K562 (cell line): ENCODE measurements around the gene SLC9A7. TPM values are rescaled to one million over a fixed set of nuclear protein-coding genes. Genes with fewer than 3 reads are reported as not detected.

Source experiments
- KLF6 ChIP-seq: fragments of 250-450 bp; sonication (Bioruptor Pico); IDR thresholded peaks from 2 replicates; pipeline ENCODE4 v1.4.0; 2020; ENCODE audit warnings: mild to moderate bottlenecking, moderate library complexity, borderline replicate concordance
- ZBTB7A ChIP-seq: IDR thresholded peaks from 2 replicates; pipeline ENCODE4 v1.6.1; 2011; ENCODE audit warnings: low read depth, mild to moderate bottlenecking, low read length, moderate library complexity, borderline replicate concordance; ENCODE audit not compliant: control insufficient read depth
- polyA plus RNA-seq, 8 experiments: library from polyadenylated mRNA; depleted of rRNA in 4 of 8; stranded (reverse) in 5 of 8; unstranded in 3 of 8; fragments of >200 nt; fragmentation: Nextera tagmentation in 2 of 8; fragmentation: Illumina TruSeq in 1 of 8; extraction: Ambion mirVana in 2 of 8; extraction: Trizol in 1 of 8; gene quantifications; 2 replicates each; pipeline versions ENCODE4 v1.2.1 to v1.2.3, GENCODE V29; 2011 to 2014; ENCODE audit warnings: inconsistent platforms in 1 of 8, missing spikeins in 1 of 8
- total RNA-seq, 7 experiments: library from RNA; depleted of rRNA in 6 of 7; stranded (reverse); fragments of >200 nt in 6 of 7; fragmentation: Illumina TruSeq in 2 of 7; extraction: Trizol in 2 of 7; gene quantifications; 2 replicates each; pipeline versions ENCODE4 v1.2.1 to v1.2.3, GENCODE V29; 2011 to 2021; ENCODE audit warnings: low replicate concordance in 1 of 7
- TF ChIP-seq, protein P1 (sequence below), 3 experiments: fragments of 200-800 bp in 1 of 3; fragments of 250-450 bp in 1 of 3; fragments of 450-650 bp in 1 of 3; sonication (Bioruptor Pico) in 1 of 3; sonication (Bioruptor generic) in 1 of 3; formaldehyde crosslinking in 1 of 3; IDR thresholded peaks; 2 replicates each; pipeline versions ENCODE4 v1.6.1 to v1.8.0; 2016 to 2022; ENCODE audit warnings: mild to moderate bottlenecking in 2 of 3, missing genetic modification characterization in 2 of 3, missing compliant biosample characterization in 1 of 3, moderate library complexity in 1 of 3
- TF ChIP-seq, protein P2 (sequence below): fragments of 200-800 bp; sonication (Bioruptor generic); IDR thresholded peaks from 2 replicates; pipeline ENCODE4 v1.6.1; 2017; ENCODE audit warnings: missing genetic modification characterization, missing compliant biosample characterization

Gene SLC9A7
- total and polyA plus RNA-seq, 9 of the 15 experiments (the other 6 are each of a cell fraction or from before 2014, with no cell fraction given) = 0.04 to 0.13 (median 0.09) TPM; not detected in 5

DNA sequence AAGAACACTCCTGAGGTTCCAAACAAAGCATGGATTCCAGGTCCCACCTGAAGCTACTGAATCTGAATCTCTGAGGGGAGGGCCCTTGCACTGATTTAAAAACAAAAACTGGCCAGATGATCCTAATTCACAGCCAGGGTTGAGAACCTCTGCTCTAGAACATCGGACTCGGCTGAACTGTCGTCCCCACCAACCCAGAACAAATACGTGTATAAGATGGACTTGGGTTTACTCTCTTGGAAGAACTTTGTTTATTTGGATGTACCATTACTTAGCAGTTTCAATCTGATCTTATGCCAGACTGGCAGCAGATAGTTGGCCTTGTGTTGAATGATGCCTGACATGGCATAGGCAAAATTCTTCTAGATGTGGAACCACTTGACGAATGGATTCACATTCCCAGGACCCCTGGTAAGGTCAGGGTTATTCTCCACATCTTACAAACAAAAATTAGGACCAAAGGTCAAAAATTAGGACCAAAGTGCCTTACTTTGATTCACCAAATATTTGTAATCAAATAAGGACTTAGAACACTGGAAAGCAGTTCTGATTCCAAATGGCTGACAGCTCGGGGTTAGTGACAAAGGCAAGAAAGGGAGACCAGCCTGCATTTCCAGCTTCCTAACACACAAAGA, 156.3 kb downstream of the SLC9A7 start (continued):
- TF ChIP-seq ZBTB7A = no peak
- TF ChIP-seq KLF6 = no peak
- TF ChIP-seq, protein P1, sequence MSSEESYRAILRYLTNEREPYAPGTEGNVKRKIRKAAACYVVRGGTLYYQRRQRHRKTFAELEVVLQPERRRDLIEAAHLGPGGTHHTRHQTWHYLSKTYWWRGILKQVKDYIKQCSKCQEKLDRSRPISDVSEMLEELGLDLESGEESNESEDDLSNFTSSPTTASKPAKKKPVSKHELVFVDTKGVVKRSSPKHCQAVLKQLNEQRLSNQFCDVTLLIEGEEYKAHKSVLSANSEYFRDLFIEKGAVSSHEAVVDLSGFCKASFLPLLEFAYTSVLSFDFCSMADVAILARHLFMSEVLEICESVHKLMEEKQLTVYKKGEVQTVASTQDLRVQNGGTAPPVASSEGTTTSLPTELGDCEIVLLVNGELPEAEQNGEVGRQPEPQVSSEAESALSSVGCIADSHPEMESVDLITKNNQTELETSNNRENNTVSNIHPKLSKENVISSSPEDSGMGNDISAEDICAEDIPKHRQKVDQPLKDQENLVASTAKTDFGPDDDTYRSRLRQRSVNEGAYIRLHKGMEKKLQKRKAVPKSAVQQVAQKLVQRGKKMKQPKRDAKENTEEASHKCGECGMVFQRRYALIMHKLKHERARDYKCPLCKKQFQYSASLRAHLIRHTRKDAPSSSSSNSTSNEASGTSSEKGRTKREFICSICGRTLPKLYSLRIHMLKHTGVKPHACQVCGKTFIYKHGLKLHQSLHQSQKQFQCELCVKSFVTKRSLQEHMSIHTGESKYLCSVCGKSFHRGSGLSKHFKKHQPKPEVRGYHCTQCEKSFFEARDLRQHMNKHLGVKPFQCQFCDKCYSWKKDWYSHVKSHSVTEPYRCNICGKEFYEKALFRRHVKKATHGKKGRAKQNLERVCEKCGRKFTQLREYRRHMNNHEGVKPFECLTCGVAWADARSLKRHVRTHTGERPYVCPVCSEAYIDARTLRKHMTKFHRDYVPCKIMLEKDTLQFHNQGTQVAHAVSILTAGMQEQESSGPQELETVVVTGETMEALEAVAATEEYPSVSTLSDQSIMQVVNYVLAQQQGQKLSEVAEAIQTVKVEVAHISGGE (CRISPR knock-in tag; IDR thresholded peaks at IDR 0.05) = no peak
- TF ChIP-seq, protein P2, sequence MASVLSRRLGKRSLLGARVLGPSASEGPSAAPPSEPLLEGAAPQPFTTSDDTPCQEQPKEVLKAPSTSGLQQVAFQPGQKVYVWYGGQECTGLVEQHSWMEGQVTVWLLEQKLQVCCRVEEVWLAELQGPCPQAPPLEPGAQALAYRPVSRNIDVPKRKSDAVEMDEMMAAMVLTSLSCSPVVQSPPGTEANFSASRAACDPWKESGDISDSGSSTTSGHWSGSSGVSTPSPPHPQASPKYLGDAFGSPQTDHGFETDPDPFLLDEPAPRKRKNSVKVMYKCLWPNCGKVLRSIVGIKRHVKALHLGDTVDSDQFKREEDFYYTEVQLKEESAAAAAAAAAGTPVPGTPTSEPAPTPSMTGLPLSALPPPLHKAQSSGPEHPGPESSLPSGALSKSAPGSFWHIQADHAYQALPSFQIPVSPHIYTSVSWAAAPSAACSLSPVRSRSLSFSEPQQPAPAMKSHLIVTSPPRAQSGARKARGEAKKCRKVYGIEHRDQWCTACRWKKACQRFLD = no peak
